Choroid plexus epithelial cell (primary cell): ENCODE results near the gene TBC1D1.

Experiments used
- DNase-seq: peaks from one replicate; pipeline ENCODE4 v3.0.0-alpha.2; 2010; ENCODE audit warnings: low read depth
- H3K4me3 ChIP-seq: 2 replicates; pipeline ENCODE4 v1.5.1; 2011; ENCODE audit warnings: low read depth, mild to moderate bottlenecking, control low read depth, low read length, moderate library complexity
- TF ChIP-seq, protein P1 (sequence below): conservative IDR thresholded peaks from 2 replicates; pipeline ENCODE4 v1.5.1; 2011; ENCODE audit warnings: low read depth, mild to moderate bottlenecking, control low read depth, inconsistent platforms, low read length, moderate library complexity

The TBC1D1 gene

DNA sequence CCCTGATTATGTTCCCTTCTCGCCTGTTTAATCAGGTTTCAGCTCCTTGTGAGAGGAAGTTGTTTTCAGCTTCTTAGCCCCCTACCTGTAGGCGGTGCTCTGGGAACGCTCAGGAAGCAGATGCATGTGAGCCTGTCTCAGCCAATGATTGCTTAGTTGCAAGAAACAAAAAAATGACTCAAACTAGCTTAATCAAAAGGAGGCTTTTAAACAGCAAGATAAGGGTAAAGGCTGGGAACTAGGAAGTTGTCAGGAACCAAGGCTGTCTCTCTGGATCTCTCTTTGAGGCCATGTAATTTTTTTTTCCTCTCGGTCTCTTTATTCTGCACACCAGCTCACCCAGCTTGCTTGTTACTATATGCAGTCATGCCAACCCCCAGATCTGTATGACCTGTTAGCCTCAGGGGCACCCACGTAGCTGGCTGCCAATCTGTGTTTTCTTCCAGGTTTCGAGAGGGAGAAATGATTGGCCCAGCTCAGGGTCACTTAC is 178.4 kb downstream of the TBC1D1 start:
- peak; percentile 85 for DNase-seq
- no peak overlapping the region for H3K4me3 ChIP-seq
- TF ChIP-seq, protein P1, sequence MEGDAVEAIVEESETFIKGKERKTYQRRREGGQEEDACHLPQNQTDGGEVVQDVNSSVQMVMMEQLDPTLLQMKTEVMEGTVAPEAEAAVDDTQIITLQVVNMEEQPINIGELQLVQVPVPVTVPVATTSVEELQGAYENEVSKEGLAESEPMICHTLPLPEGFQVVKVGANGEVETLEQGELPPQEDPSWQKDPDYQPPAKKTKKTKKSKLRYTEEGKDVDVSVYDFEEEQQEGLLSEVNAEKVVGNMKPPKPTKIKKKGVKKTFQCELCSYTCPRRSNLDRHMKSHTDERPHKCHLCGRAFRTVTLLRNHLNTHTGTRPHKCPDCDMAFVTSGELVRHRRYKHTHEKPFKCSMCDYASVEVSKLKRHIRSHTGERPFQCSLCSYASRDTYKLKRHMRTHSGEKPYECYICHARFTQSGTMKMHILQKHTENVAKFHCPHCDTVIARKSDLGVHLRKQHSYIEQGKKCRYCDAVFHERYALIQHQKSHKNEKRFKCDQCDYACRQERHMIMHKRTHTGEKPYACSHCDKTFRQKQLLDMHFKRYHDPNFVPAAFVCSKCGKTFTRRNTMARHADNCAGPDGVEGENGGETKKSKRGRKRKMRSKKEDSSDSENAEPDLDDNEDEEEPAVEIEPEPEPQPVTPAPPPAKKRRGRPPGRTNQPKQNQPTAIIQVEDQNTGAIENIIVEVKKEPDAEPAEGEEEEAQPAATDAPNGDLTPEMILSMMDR: peak; percentile 76

DNA sequence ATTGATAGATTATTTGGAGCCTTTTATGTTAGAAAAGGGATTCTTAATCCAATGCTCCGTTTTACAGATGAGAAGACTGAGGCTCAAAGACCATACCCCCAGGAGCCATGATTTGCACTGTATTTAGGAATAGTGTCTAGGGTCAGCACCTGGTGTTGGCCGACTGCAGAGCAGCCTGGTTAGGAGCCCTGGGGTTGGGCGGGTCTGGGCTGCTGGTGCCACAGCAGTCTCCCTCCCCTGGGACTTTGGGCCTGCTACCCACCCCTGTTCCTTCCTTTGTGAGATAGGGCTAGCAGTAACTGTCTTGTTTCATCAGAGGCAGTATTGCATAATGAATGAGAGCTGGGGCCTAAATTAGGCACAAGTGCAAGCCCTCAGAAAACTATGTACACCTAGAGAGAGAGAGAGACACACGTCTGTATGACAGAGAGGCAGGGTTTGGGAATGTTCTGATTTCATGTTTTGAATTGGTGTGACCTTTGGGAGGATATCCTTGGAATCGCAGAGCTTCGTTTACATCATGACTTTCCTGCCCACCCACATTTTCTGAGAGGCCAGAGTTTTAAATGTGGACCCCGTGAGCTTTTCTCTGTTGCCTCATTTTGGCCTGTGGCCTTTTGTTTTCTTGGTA is 181.0 kb downstream of the TBC1D1 start:
- DNase-seq: peak; percentile 65
- no peak overlapping the region for H3K4me3 ChIP-seq
- TF ChIP-seq, protein P1: no peak

DNA sequence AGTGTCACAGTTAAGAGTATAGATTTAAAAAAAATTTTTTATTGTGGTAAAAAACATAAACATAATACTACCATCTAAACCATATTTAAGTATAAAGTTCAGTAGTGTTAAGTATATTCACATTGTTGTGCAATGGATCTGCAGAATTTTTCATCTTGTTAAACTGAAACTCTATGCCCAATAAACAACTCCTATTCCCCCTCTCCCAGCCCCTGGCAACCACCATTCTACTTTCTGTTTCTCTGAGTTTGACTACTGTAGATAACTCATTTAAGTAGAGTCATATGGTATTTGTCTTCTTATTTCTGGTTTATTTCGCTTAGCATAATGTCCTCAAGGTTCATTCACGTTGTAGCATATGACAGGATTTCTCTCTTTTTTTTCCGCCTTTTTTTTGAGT is 181.7 kb downstream of the TBC1D1 start:
- TF ChIP-seq, protein P1: no peak
- DNase-seq: peak; percentile 58
- H3K4me3 ChIP-seq: no peak overlapping the region

DNA sequence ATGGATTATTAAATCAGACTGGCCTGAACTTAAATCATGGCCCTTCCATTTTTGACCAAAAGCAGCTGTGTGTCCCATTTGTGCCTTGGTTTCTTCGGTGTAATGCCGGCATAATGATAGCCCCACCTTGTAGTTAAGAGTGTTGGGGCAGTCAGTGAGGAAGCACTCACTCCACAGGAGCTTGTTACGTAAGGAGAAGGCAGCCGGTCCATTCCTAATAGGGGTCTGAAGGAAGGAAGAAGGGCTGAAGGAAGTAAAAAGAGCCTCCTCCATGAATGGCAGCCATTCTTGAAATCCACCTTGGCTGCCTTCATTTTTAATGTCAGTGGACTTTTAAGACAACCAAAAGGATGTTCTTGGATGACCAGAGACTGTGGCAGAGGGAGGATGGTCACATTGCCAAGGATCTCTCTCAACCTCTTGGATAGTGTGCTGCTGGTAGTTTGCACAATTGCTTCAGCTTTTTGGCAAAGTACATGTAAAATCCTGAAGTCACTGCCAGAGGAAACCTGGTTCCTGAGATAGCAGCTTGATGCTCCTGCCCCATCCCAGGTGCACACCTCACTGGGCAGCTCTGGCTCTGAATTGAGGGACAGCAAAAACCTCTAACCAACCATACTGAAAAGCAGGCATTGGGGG is 182.8 kb downstream of the TBC1D1 start:
- no peak for DNase-seq
- no peak overlapping the region for H3K4me3 ChIP-seq
- TF ChIP-seq, protein P1: no peak

DNA sequence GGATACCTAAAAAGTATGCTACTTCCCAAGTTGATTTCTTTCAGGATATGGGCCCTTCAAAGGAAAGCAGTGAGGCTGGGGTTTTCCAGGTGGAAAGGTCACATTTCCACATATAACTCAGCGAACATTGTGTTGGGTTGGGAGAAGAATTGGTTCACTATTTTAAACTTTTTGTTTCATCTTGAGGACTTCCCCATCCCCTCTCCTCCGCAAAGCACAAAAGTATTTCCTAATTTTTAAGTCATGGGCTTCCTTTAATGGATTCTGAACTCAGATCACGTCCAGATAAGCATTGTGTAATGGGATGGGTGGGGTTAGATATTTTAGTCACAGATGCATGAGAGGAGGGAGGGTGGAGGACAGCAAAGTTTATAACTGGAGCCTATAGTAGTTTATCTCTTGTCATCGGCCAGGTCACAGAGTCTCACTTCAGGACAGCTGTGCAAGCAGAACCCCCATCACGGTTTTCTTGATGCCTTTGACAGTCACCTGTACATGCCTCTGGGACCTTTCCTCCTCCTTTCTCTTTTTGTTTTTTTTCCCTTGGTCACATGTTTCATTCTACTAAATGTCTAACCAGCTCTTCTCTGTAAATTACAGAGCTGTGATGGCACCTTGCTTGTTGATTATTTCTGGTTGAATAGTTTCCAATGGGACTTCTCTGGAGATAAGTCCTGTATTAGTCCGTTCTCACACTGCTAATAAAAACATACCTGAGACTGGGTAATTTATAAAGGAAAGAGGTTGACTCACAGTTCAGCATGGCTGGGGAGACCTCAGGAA is 184.7 kb downstream of the TBC1D1 start:
- TF ChIP-seq, protein P1: no peak
- H3K4me3 ChIP-seq: no peak overlapping the region
- peak; percentile 61 for DNase-seq

DNA sequence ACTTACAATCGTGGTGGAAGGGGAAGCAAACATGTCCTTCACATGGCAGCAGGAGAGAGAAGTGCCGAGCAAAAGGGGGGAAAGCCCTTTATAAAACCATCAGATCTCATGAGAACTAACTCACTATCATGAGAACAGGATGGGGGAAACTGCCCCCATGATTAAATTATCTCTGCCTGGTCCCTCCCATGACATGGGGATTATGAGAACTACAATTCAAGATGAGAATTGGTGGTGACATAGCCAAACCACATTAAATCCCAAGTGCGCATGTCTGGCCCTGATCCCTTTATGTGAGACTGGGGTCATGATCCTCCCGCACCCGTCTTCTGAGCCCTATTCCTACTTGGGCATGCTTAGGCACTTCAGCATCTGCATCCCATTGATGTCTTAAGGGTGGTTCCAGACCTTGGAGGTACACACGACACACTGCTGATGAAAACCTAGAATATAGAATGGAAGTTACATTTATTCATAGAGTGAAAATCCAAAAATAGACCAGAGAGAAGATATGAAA is 185.3 kb downstream of the TBC1D1 start:
- H3K4me3 ChIP-seq: no peak overlapping the region
- TF ChIP-seq, protein P1: no peak
- DNase-seq: no peak
